Skeletal muscle satellite cell (primary cell): ENCODE results near the gene TNFAIP1.

Experiments
- H3K27me3 ChIP-seq: 2 replicates; pipeline ENCODE4 v1.7.0; 2013; ENCODE audit warnings: low read length; ENCODE audit not compliant: control insufficient read depth, insufficient read depth
- H3K36me3 ChIP-seq: 2 replicates; pipeline ENCODE4 v1.7.0; 2013; ENCODE audit warnings: mild to moderate bottlenecking, control low read depth, low read length; ENCODE audit not compliant: insufficient read depth
- H3K4me1 ChIP-seq: 2 replicates; pipeline ENCODE4 v1.7.0; 2013; ENCODE audit warnings: low read length; ENCODE audit not compliant: control insufficient read depth, insufficient read depth
- H3K4me2 ChIP-seq: 2 replicates; pipeline ENCODE4 v1.7.0; 2013; ENCODE audit warnings: mild to moderate bottlenecking, low read length
- H3K4me3 ChIP-seq: 2 replicates; pipeline ENCODE4 v1.7.0; 2013; ENCODE audit warnings: low read length
- H3K9ac ChIP-seq: 2 replicates; pipeline ENCODE4 v1.7.0; 2013; ENCODE audit warnings: mild to moderate bottlenecking, low read depth, low read length, moderate library complexity
- H3K9me3 ChIP-seq: replicated peaks from 2 replicates; pipeline ENCODE4 v1.7.0; 2013; ENCODE audit warnings: mild to moderate bottlenecking, control low read depth, low read length

TNFAIP1 gene

DNA sequence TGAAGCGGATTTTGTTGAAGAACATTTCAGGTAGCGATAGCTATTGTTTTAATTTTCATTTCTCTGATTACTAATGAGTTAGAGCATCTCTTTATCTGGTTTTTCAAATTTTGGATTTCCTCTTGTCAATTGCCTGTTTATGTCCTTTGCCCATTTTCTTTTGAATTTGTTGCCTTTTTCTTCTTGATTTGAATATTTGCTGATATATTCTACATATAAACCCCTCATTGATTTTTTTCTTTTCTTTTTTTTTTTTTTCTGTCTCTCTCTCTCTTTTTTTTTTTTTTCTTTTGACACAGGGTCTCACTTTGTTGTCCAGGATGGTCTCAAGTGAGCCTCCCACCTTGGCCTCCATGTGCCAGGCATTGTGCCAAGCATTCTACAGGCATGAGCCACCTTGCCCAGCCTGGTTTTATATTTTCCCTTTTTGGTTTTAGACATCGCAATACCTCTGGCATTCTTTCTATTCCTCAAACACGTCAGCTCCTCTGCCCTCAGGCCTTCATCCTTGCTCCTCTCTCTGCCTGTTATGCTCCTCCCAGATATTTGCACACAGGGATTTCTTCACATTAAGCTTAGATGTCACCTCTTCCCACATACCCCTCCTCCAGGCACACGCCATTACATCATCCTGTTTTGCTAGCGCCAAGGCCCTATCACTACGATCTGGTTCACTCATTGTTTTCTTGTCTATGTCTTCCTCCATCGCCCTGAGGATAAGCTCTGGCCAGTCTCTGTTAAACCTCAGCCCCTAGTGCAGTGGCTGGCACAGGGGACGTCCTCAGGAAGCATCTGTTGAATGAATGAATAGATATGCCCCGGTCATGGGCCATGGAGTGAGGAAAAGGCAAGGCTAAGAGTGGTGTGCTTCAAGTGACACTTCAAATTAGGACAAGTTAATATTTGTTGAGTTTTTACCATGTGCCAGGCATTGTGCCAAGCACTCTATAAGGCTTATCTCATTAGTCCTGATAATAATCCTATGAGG is 44.5 kb downstream of the TNFAIP1 start:
- Histone ChIP-seq H3K9ac (no peak overlapping the region), H3K4me1 (no peaks in the 10 kb centered on the region), H3K27me3 (no peaks in the 10 kb centered on the region), H3K9me3 (no peaks in the 10 kb centered on the region), H3K4me2 (no peak overlapping the region), H3K4me3 (no peak overlapping the region), H3K36me3 (no peaks in the 10 kb centered on the region)

DNA sequence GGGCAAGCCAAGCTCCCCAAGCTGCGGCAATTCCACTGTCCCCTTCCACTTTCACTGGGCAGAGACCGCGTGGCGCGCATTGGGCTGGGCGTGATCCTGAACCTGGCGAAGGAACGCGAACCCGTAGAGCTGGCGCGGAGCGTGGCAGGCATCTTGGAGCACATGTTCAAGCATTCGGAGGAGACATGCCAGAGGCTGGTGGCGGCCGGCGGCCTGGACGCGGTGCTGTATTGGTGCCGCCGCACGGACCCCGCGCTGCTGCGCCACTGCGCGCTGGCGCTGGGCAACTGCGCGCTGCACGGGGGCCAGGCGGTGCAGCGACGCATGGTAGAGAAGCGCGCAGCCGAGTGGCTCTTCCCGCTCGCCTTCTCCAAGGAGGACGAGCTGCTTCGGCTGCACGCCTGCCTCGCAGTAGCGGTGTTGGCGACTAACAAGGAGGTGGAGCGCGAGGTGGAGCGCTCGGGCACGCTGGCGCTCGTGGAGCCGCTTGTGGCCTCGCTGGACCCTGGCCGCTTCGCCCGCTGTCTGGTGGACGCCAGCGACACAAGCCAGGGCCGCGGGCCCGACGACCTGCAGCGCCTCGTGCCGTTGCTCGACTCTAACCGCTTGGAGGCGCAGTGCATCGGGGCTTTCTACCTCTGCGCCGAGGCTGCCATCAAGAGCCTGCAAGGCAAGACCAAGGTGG is 45.7 kb downstream of the TNFAIP1 start:
- Histone ChIP-seq H3K9me3 (no peaks in the 10 kb centered on the region), H3K27me3 (no peaks in the 10 kb centered on the region), H3K9ac (no peak overlapping the region), H3K4me2 (no peak overlapping the region), H3K4me1 (no peaks in the 10 kb centered on the region), H3K36me3 (no peaks in the 10 kb centered on the region), H3K4me3 (no peak overlapping the region)

- Histone ChIP-seq H3K4me2 (no peak overlapping the region), H3K27me3 (no peaks in the 10 kb centered on the region), H3K4me3 (no peak overlapping the region), H3K9me3 (no peaks in the 10 kb centered on the region), H3K4me1 (no peaks in the 10 kb centered on the region), H3K36me3 (peaks cover 4% of the 10 kb centered on the region), H3K9ac (no peak overlapping the region)
These were observed 48.9 kb downstream of the TNFAIP1 start for GRCh38 chr17:28384281-28385036.

GRCh38 chr17:28385037-28385400 is 49.5 kb downstream of the TNFAIP1 start:
- H3K27me3 ChIP-seq: no peaks in the 10 kb centered on the region
- no peak overlapping the region for H3K9ac ChIP-seq
- no peak overlapping the region for H3K4me3 ChIP-seq

DNA sequence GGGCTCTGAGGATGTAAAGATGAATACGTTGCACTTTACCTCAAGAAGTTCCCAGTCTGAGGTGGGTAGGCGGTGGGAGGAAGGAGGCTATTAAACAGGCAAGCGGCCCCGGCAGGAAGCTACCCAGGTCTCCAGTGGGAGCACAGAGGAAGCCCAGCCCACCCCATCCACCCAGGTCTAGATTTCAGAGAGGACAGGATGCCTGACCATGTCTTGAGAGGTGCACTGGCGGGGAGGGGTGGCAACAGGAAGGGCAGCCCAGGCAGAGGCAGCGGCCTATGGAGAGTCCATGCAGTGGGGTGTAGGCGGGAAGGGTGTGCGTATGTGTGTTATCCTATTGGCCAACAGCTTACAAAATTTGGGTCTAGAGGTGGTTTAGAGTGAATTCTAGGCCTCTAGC is 49.8 kb downstream of the TNFAIP1 start:
- Histone ChIP-seq H3K4me1 (no peaks in the 10 kb centered on the region), H3K9ac (no peak overlapping the region), H3K9me3 (no peaks in the 10 kb centered on the region), H3K36me3 (peaks cover 7% of the 10 kb centered on the region), H3K27me3 (no peaks in the 10 kb centered on the region), H3K4me3 (no peak overlapping the region), H3K4me2 (no peak overlapping the region)

More at GRCh38 chr17:28385037-28385400, 49.5 kb downstream of the TNFAIP1 start:
- Histone ChIP-seq H3K36me3 (peaks cover 4% of the 10 kb centered on the region), H3K4me1 (no peaks in the 10 kb centered on the region), H3K9me3 (no peaks in the 10 kb centered on the region), H3K4me2 (no peak overlapping the region)

DNA sequence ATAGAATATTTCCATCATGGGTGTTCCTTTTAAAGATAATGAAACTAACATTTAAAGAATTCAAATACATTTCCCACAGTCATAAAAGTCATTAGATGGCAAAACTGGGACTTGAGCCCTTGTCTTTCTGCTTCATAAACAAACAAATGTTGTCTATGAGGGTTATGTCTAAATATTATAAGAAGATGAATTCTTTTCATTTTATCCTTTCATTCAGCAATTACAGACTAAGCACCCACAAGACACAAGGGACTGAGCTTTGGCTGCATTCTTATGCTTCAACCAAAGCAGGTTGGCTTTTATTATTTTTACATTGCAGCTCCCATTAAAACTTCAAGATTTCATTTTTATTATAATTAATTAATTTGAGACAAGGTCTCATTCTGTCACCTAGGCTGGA is 50.8 kb downstream of the TNFAIP1 start:
- Histone ChIP-seq H3K9ac (no peak overlapping the region), H3K36me3 (peaks cover 17% of the 10 kb centered on the region), H3K4me1 (no peaks in the 10 kb centered on the region), H3K4me3 (no peak overlapping the region), H3K9me3 (no peaks in the 10 kb centered on the region), H3K27me3 (no peaks in the 10 kb centered on the region), H3K4me2 (no peak overlapping the region)

- no peaks in the 10 kb centered on the region for H3K27me3 ChIP-seq
These were observed 52.5 kb downstream of the TNFAIP1 start for GRCh38 chr17:28388106-28388505.

DNA sequence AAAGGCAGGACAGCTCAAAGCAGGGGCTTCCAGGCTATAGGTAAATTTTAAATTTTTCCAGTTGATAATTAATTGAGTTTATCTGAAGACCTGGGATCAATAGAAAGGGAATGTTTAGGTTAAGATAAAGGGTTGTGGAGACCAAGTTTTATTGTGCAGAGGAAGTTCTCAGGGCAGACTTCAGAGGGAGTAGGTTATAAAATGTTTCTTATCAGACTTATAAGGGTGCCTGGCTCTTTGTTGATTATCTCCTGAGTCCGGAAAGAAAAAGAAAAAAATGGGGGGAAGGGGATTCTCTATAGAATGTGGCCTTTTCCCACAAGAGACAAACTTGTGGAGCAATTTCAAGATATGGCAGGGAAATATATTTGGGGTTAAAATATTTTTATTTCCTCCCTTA is 54.6 kb downstream of the TNFAIP1 start:
- Histone ChIP-seq H3K4me3 (no peak overlapping the region), H3K9me3 (no peaks in the 10 kb centered on the region), H3K36me3 (peaks cover 17% of the 10 kb centered on the region), H3K9ac (no peak overlapping the region), H3K4me1 (no peaks in the 10 kb centered on the region), H3K27me3 (no peaks in the 10 kb centered on the region), H3K4me2 (no peak overlapping the region)

More at GRCh38 chr17:28388106-28388505, 52.5 kb downstream of the TNFAIP1 start:
- H3K4me1 ChIP-seq: no peaks in the 10 kb centered on the region
- no peaks in the 10 kb centered on the region for H3K9me3 ChIP-seq
- H3K36me3 ChIP-seq: peaks cover 17% of the 10 kb centered on the region
- no peak overlapping the region for H3K4me3 ChIP-seq
- H3K4me2 ChIP-seq: no peak overlapping the region
- no peak overlapping the region for H3K9ac ChIP-seq

GRCh38 chr17:28390563-28390962 is 55.0 kb downstream of the TNFAIP1 start:
- no peaks in the 10 kb centered on the region for H3K9me3 ChIP-seq
- H3K27me3 ChIP-seq: no peaks in the 10 kb centered on the region
- no peak overlapping the region for H3K9ac ChIP-seq
- H3K36me3 ChIP-seq: peaks cover 17% of the 10 kb centered on the region
- H3K4me1 ChIP-seq: no peaks in the 10 kb centered on the region
- H3K4me2 ChIP-seq: no peak overlapping the region
- H3K4me3 ChIP-seq: no peak overlapping the region

- Histone ChIP-seq H3K9ac (no peak overlapping the region), H3K4me2 (no peak overlapping the region), H3K4me1 (no peaks in the 10 kb centered on the region), H3K36me3 (peaks cover 17% of the 10 kb centered on the region), H3K4me3 (no peak overlapping the region), H3K9me3 (no peaks in the 10 kb centered on the region), H3K27me3 (no peaks in the 10 kb centered on the region)
These were observed 55.4 kb downstream of the TNFAIP1 start for GRCh38 chr17:28390984-28391383.

DNA sequence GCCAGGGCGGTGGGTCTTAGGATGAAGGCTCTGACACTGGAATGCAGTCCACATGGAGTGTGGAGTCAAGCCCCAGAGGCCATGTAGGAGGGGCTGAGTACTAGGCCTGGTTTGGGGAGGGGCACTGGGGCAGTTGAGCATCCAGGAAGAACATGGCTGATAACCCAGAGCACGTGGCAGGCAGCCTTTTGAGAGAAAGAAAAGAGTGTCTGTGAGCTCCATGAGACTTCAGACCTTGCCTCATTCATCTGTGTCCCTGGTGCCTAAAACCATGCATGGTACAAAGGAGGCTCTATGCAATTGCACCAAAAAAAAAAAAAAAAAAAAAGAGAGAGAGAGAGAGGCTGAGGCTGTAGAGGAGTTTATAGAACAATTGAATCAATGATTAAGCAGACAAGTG is 55.8 kb downstream of the TNFAIP1 start:
- Histone ChIP-seq H3K4me3 (no peak overlapping the region), H3K9ac (no peak overlapping the region), H3K4me2 (no peak overlapping the region), H3K27me3 (no peaks in the 10 kb centered on the region), H3K36me3 (peaks cover 17% of the 10 kb centered on the region), H3K4me1 (no peaks in the 10 kb centered on the region), H3K9me3 (no peaks in the 10 kb centered on the region)
